Activated B cell treated with CpG ODN at 0.5 μM for 24 hours (primary cell): Measurements from ENCODE around the gene DTL. TPM values are rescaled to one million over a fixed set of nuclear protein-coding genes. Genes with fewer than 3 reads are reported as not detected.

ENCODE experiments used
- ATAC-seq: fragments of 200-7000 bp; cut with Tn5 transposase; one replicate; pipeline ENCODE4 v1.10.0; 2021; ENCODE audit warnings: low read depth, mild to moderate bottlenecking, moderate library complexity
- CTCF ChIA-PET: fragments of 350-600 bp; sonication (Branson Sonifier 250); formaldehyde crosslinking; loops from one replicate; lab custom pipeline; 2021; ENCODE audit warnings: antibody characterized with exemption; lab: Charles Lee
- POLR2A ChIA-PET: fragments of 350-600 bp; sonication (Branson Sonifier 250); formaldehyde crosslinking; loops from one replicate; lab custom pipeline; 2021; ENCODE audit warnings: antibody characterized with exemption; lab: Charles Lee
- DNase-seq: peaks from one replicate; pipeline ENCODE4 v3.0.0; 2022
- H3K27ac Mint-ChIP-seq: one replicate; pipeline ENCODE4 v1.8.0; 2020; ENCODE audit warnings: mixed read lengths
- H3K27me3 Mint-ChIP-seq: one replicate; pipeline ENCODE4 v1.8.0; 2021; ENCODE audit warnings: mixed read lengths
- H3K36me3 Mint-ChIP-seq: one replicate; pipeline ENCODE4 v1.8.0; 2021; ENCODE audit warnings: low read depth, mixed read lengths
- H3K4me1 Mint-ChIP-seq: one replicate; pipeline ENCODE4 v1.8.0; 2021; ENCODE audit warnings: mixed read lengths
- H3K4me3 Mint-ChIP-seq: one replicate; pipeline ENCODE4 v1.8.0; 2020; ENCODE audit warnings: mild to moderate bottlenecking, mixed read lengths
- H3K9me3 Mint-ChIP-seq: one replicate; pipeline ENCODE4 v1.8.0; 2020; ENCODE audit warnings: mixed read lengths
- CTCF ChIP-seq: fragments of 200-600 bp; IDR thresholded peaks from one replicate; pipeline ENCODE4 v1.8.0; 2022; ENCODE audit warnings: antibody characterized with exemption, mild to moderate bottlenecking
- intact Hi-C: fragments of 100-400 bp; cut with micrococcal nuclease; formaldehyde crosslinking; loops from one replicate; pipeline ENCODE4 v1.15.1; 2024
- total RNA-seq: library from RNA; stranded (reverse); gene quantifications from 2 replicates; pipeline ENCODE4 v1.2.3, GENCODE V29; 2022

The DTL gene
- total RNA-seq, 1 donor from 2014 or later, result 5.0 TPM

GRCh38 chr1:212133319-212133718 lies 97.8 kb downstream of the DTL start:
- no peaks in the 10 kb centered on the region for H3K9me3 Mint-ChIP-seq
- no peak overlapping the region for H3K4me3 Mint-ChIP-seq
- no peak for TF ChIP-seq CTCF
- H3K27ac Mint-ChIP-seq, result no peak overlapping the region
- no peaks in the 10 kb centered on the region for H3K4me1 Mint-ChIP-seq
- ChIA-PET CTCF (interaction anchor here (0.7 kb wide), 1 partner anchor 123 kb away, joined by 3 read pairs; no protein-coding TSS in a partner anchor), POLR2A (no interaction called here)
- H3K27me3 Mint-ChIP-seq, result no peaks in the 10 kb centered on the region
- no peak for ATAC-seq
- no peak for DNase-seq
- no peaks in the 10 kb centered on the region for H3K36me3 Mint-ChIP-seq
- intact Hi-C loops, result no loop called here

GRCh38 chr1:212135166-212135565 lies 99.6 kb downstream of the DTL start:
- ChIA-PET CTCF (no interaction called here), POLR2A (no interaction called here)
- Mint-ChIP-seq H3K4me1 (no peaks in the 10 kb centered on the region), H3K36me3 (no peaks in the 10 kb centered on the region), H3K27me3 (no peaks in the 10 kb centered on the region), H3K27ac (no peak overlapping the region), H3K9me3 (no peaks in the 10 kb centered on the region), H3K4me3 (no peak overlapping the region)
- no peak for TF ChIP-seq CTCF
- DNase-seq (no peak), ATAC-seq (no peak)
- intact Hi-C loops, result no loop called here

- Mint-ChIP-seq H3K36me3 (no peaks in the 10 kb centered on the region), H3K9me3 (no peaks in the 10 kb centered on the region), H3K27me3 (no peaks in the 10 kb centered on the region), H3K4me1 (no peaks in the 10 kb centered on the region), H3K4me3 (no peak overlapping the region), H3K27ac (no peak overlapping the region)
- intact Hi-C loops, result no loop called here
- DNase-seq (no peak), ATAC-seq (no peak)
- ChIA-PET CTCF (no interaction called here), POLR2A (no interaction called here)
- TF ChIP-seq CTCF, result no peak
Measured at GRCh38 chr1:212137854-212138253, 102.3 kb downstream of the DTL start.

GRCh38 chr1:212138457-212138856 lies 102.9 kb downstream of the DTL start:
- ChIA-PET POLR2A (no interaction called here), CTCF (no interaction called here)
- no peaks in the 10 kb centered on the region for H3K36me3 Mint-ChIP-seq
- DNase-seq (no peak), ATAC-seq (no peak)
- H3K27me3 Mint-ChIP-seq, result no peaks in the 10 kb centered on the region
- H3K27ac Mint-ChIP-seq, result no peak overlapping the region
- no peak overlapping the region for H3K4me3 Mint-ChIP-seq
- H3K9me3 Mint-ChIP-seq, result peaks cover 3% of the 10 kb centered on the region
- H3K4me1 Mint-ChIP-seq, result no peaks in the 10 kb centered on the region
- TF ChIP-seq CTCF, result no peak
- intact Hi-C loops, result no loop called here

DNA sequence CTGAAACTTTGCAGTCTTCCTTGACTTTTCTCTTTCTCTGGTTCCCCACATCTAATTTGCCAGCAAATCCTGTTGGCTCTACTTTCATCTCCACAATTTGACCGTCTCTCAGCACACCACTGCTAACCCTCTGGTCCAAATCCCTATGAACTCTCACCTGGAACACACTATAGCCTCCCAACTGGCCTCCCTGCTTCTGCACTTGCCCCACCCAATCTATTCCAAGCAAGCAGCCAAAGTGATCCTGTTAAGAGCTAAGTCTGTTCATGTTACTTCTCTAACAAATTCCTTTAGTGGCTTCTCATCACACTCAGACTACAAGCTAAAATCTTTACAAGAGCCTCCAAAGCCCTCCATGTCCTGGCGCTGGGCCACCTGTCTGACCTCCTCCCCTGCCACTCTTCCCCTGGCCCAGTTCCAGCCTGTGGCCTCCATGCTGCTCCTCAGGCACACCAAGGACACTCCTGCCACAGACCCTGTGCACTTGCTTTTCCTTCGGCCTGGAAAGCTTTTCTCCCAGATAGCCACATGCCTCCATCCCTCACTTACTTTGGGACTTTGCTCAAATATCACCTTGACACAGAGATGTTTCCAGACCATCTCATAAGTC lies 104.1 kb downstream of the DTL start:
- DNase-seq (no peak), ATAC-seq (no peak)
- Mint-ChIP-seq H3K4me1 (peaks cover 1% of the 10 kb centered on the region), H3K9me3 (peaks cover 3% of the 10 kb centered on the region), H3K27ac (no peak overlapping the region), H3K36me3 (no peaks in the 10 kb centered on the region), H3K27me3 (no peaks in the 10 kb centered on the region), H3K4me3 (no peak overlapping the region)
- ChIA-PET POLR2A (no interaction called here), CTCF (interaction anchor here (0.7 kb wide), 1 partner anchor 313 kb away, joined by 3 read pairs; no protein-coding TSS in a partner anchor)
- no peak for TF ChIP-seq CTCF
- intact Hi-C loops, result no loop called here
